Thoracic aorta (tissue), 2 donors: ENCODE measurements around the gene JAKMIP3. TPM values are rescaled to one million over a fixed set of nuclear protein-coding genes. Genes with fewer than 3 reads are reported as not detected.

Experiments
- ATAC-seq: fragments of 150-250 bp; one replicate; pipeline ENCODE4 v1.8.0; 2017; ENCODE audit warnings: low read depth; ENCODE audit not compliant: insufficient number of reproducible peaks, low FRiP score
- DNase-seq: peaks from one replicate; pipeline ENCODE4 v3.0.0-alpha.2; 2020; ENCODE audit warnings: low spot score
- H3K27ac ChIP-seq, 2 donors: fragments of 200-600 bp; sonication (generic); 1 replicate in 1 of 2; 2 replicates in 1 of 2; pipeline ENCODE4 v1.5.1; 2016; ENCODE audit warnings: mild to moderate bottlenecking in 2 of 2, moderate library complexity in 2 of 2
- H3K27me3 ChIP-seq: fragments of 200-600 bp; sonication (generic); replicated peaks from 2 replicates; pipeline ENCODE4 v1.6.0; 2016; ENCODE audit warnings: mild to moderate bottlenecking; ENCODE audit not compliant: insufficient read depth
- H3K36me3 ChIP-seq: fragments of 200-600 bp; sonication (generic); one replicate; pipeline ENCODE4 v1.5.1; 2016
- H3K4me1 ChIP-seq, 2 donors: fragments of 200-600 bp; sonication (generic); 1 replicate in 1 of 2; 2 replicates in 1 of 2; pipeline versions ENCODE4 v1.5.1 to v1.6.0; 2016; ENCODE audit warnings: low read depth in 2 of 2, mild to moderate bottlenecking in 1 of 2; ENCODE audit not compliant: control insufficient read depth in 1 of 2
- H3K4me3 ChIP-seq: fragments of 200-600 bp; sonication (generic); 2 replicates; pipeline ENCODE4 v1.5.1; 2016; ENCODE audit warnings: mild to moderate bottlenecking
- H3K9me3 ChIP-seq: fragments of 200-600 bp; sonication (generic); 2 replicates; pipeline ENCODE4 v1.5.1; 2016
- total RNA-seq, 2 donors: library from RNA; depleted of rRNA; stranded (reverse); fragments of >200 nt; gene quantifications; one replicate each; pipeline versions ENCODE4 v1.1.0 to v1.2.3, GENCODE V29; 2016
- TF ChIP-seq, protein P1 (sequence below): fragments of 200-600 bp; sonication (generic); IDR thresholded peaks from one replicate; pipeline ENCODE4 v1.5.1; 2019; ENCODE audit warnings: antibody characterized with exemption

The JAKMIP3 gene
- total RNA-seq, 2 donors from 2014 or later = 0.42 to 1.4 TPM

DNA sequence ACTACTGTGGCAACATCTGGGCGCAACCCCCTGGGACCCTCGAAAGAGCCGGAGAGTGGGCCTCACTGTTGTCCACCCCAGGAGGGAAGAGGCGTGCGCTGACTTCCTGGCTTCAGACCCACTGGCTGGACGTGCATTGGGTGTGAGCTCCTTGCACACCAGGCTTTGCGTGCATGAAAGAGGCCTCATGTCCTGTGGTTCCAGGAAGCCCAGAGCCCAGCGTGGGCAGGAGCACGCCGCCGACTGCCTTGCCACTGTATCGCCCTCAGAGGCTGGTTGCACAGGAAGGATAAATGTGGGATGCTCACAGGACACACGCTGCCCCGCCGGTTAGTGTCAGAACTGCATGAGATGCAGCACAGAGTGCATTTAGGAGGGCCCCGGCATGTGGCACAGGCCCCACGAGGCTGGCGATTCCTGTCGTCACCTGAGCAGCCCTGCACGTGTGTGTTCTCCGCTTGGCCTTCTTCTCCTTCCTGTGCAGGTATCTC is 8.5 kb upstream of the JAKMIP3 start:
- TF ChIP-seq, protein P1, sequence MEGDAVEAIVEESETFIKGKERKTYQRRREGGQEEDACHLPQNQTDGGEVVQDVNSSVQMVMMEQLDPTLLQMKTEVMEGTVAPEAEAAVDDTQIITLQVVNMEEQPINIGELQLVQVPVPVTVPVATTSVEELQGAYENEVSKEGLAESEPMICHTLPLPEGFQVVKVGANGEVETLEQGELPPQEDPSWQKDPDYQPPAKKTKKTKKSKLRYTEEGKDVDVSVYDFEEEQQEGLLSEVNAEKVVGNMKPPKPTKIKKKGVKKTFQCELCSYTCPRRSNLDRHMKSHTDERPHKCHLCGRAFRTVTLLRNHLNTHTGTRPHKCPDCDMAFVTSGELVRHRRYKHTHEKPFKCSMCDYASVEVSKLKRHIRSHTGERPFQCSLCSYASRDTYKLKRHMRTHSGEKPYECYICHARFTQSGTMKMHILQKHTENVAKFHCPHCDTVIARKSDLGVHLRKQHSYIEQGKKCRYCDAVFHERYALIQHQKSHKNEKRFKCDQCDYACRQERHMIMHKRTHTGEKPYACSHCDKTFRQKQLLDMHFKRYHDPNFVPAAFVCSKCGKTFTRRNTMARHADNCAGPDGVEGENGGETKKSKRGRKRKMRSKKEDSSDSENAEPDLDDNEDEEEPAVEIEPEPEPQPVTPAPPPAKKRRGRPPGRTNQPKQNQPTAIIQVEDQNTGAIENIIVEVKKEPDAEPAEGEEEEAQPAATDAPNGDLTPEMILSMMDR = no peak
- H3K36me3 ChIP-seq = no peaks in the 10 kb centered on the region
- no peak overlapping the region for H3K27ac ChIP-seq
- DNase-seq (no peak), ATAC-seq (no peak)
- no peak overlapping the region for H3K4me3 ChIP-seq
- no peaks in the 10 kb centered on the region for H3K27me3 ChIP-seq
- H3K4me1 ChIP-seq = no peaks in the 10 kb centered on the region
- H3K9me3 ChIP-seq = peaks cover 4% of the 10 kb centered on the region

DNA sequence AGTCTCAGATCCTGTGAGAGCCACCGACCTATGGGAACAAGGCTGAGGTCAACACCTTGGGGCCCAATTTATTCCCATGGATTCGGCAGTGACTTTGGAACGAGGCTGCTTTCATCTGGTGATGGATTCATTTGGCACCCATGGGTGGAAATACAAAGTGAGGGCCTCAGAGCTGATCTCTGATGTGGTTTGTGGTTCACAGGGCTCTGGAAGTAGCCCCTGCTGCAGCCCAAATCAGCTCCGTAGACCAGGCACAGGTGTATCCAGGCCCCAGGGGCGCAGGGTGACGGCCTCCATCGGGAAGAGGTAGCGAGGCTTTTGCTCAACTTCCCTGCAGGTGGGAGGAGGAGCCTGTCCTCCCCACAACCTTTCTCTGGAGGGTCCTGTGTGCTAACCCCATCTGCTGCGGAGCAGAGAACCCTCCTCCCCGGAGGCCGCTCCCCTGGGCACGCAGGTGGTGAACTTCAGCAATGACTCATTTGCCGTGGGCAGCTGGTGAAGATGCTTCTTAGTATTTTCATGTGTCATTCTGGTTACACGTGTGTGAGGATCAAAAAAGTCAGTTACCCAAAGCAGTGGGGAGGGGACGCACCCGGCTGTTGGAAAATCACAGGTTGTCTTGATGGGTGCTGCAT is 7.5 kb upstream of the JAKMIP3 start:
- TF ChIP-seq, protein P1 = no peak
- Histone ChIP-seq H3K27me3 (no peaks in the 10 kb centered on the region), H3K27ac (no peak overlapping the region), H3K4me1 (no peaks in the 10 kb centered on the region), H3K4me3 (no peak overlapping the region), H3K36me3 (no peaks in the 10 kb centered on the region), H3K9me3 (no peaks in the 10 kb centered on the region)
- DNase-seq = no peak
- ATAC-seq = no peak

DNA sequence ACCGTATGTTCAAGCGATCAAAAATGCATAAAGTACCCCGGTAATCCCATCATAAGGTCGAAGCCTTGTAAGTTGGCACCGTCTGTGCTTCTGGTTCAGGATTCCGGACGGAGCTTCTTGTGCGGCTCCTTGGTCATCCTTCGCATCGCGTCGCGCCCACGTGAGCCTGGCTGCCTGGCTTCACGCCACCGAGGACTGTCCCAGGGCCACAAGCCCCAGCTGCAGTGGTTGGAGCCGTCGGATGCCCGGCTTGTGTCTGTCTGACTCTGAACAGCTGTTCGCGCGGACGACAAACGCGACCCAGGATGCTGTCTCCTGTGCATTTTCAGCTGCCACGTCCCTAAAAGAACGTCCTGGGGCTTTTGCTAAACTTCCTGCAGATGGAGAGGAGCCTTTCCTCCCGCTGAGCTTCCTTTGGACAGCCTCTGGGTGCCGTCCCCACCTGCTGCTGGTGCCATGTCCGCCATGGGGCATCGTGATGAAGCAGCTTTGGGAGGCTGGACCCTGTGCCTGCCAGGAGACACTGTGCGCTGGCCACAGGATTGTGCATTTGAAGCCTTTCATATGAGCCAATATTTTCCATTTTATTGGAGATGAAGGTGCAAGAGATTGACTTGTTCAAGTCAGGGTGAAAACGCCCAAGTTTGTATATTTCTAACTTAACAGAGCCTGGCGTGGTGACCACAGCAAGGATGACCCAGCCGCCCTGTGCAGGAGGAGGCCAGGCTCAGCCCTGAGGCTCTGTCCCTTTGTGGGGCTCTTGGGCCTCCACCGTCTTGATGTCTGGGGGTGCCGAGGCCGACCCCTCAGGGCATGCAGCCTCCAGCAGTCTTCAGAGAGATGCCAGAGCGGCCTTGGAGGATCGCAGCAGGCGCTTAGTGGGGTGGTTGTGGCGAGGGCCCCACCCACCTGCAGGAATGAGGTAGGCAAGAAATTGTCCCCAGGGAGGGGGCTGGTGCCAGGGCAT is 6.7 kb upstream of the JAKMIP3 start:
- H3K4me3 ChIP-seq = no peak overlapping the region
- H3K9me3 ChIP-seq = no peaks in the 10 kb centered on the region
- TF ChIP-seq, protein P1 = no peak
- H3K4me1 ChIP-seq = no peaks in the 10 kb centered on the region
- ATAC-seq (no peak), DNase-seq (no peak)
- no peak overlapping the region for H3K27ac ChIP-seq
- H3K36me3 ChIP-seq = no peaks in the 10 kb centered on the region
- no peaks in the 10 kb centered on the region for H3K27me3 ChIP-seq

DNA sequence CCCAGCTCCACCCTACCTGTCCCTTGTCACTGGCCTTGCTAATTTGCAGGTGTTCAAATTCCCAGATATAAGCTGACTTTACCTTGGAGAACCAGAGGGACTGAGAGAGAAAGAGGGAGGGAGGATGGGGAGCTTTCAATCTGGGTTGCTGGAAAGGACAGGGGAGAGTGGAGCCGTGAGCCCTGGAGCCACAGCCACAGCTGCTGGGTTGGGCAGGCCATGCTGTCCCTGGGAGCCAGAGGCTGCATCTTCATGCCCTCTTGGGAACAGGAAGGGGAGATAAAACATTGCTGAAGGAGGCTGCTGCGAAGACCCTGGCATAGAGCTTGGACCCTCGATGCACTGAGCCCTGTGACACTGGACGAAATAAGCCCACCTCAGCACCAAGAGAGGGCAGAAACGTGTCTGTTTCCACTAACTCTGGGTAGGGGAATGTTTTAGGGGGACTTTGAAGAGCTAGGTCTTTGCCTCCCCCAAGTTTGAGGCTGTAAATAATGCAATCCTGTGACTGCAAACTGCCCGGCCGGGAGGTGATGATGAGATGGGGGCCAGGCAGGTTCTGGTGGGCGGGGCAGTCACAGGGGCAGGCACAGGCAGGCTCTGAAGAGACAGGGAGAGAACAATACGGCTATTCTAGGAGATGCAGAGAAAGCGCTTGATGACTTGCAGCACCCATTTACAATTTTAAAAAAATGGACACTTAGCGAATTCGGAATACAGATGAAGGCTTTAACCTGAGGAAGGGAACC is 5.8 kb upstream of the JAKMIP3 start:
- H3K4me3 ChIP-seq = no peak overlapping the region
- H3K4me1 ChIP-seq = no peaks in the 10 kb centered on the region
- no peak for ATAC-seq
- no peaks in the 10 kb centered on the region for H3K9me3 ChIP-seq
- no peaks in the 10 kb centered on the region for H3K36me3 ChIP-seq
- TF ChIP-seq, protein P1 = no peak
- DNase-seq = no peak
- no peaks in the 10 kb centered on the region for H3K27me3 ChIP-seq
- H3K27ac ChIP-seq = no peak overlapping the region

DNA sequence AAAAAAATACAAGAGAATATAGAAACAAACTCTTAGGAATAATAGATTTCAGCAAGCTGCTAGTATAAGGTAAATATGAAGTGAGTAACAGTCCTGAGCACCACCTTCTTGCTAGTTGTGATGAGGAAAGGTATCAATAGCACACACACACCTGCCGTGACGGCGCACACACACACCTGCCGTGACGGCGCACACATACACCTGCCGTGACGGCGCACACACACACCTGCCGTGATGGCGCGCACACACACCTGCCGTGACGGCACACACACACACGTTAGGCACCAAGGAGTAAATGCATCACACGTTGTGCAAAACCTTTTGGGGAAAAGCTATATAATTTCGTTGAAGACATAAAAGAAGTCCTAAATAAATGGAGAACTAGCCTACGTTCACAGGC is 4.7 kb upstream of the JAKMIP3 start:
- H3K36me3 ChIP-seq = no peaks in the 10 kb centered on the region
- H3K9me3 ChIP-seq = no peaks in the 10 kb centered on the region
- DNase-seq (no peak), ATAC-seq (no peak)
- TF ChIP-seq, protein P1 = no peak
- H3K4me1 ChIP-seq = peaks cover 0 to 7% of the 10 kb centered on the region in 2 donors
- no peak overlapping the region for H3K4me3 ChIP-seq
- H3K27me3 ChIP-seq = no peaks in the 10 kb centered on the region
- no peak overlapping the region for H3K27ac ChIP-seq
